Endothelial cell of umbilical vein (primary cell): Measurements from ENCODE around the gene SVIP.

Experiments
- POLR2AphosphoS5 ChIP-seq: IDR thresholded peaks from 2 replicates; pipeline ENCODE4 v1.6.1; 2012; ENCODE audit warnings: low read depth, mild to moderate bottlenecking, control low read depth, low read length, moderate library complexity; ENCODE audit not compliant: insufficient read depth
- TF ChIP-seq, protein P1 (sequence below): IDR thresholded peaks from 2 replicates; pipeline ENCODE4 v1.6.1; 2011; ENCODE audit not compliant: insufficient read depth, insufficient read length

- TF ChIP-seq, protein P1, sequence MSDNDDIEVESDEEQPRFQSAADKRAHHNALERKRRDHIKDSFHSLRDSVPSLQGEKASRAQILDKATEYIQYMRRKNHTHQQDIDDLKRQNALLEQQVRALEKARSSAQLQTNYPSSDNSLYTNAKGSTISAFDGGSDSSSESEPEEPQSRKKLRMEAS = no peak
- peak; percentile 29 for TF ChIP-seq POLR2AphosphoS5
Measured at GRCh38 chr11:22792497-22792896, 37.1 kb downstream of the SVIP start.
